B cell (primary cell): ENCODE results near the gene SYNE2. TPM values are rescaled to one million over a fixed set of nuclear protein-coding genes. Genes with fewer than 3 reads are reported as not detected.

Source experiments
- ATAC-seq: fragments of 200-7000 bp; cut with Tn5 transposase; one replicate; pipeline ENCODE4 v1.10.0; 2021; ENCODE audit warnings: low read depth, mild to moderate bottlenecking, moderate number of reproducible peaks, moderate library complexity
- CTCF ChIA-PET: fragments of 350-600 bp; sonication (Branson Sonifier 250); formaldehyde crosslinking; loops from one replicate; lab custom pipeline; 2021; ENCODE audit warnings: antibody characterized with exemption, inconsistent platforms; lab: Charles Lee
- POLR2A ChIA-PET: fragments of 350-600 bp; sonication (Branson Sonifier 250); formaldehyde crosslinking; loops from one replicate; lab custom pipeline; 2021; ENCODE audit warnings: antibody characterized with exemption; lab: Charles Lee
- DNase-seq: peaks from one replicate; pipeline ENCODE4 v3.0.0; 2013
- H2AFZ ChIP-seq: 2 replicates; pipeline ENCODE4 v1.6.1; 2012; ENCODE audit warnings: mild to moderate bottlenecking, low read depth, low read length; ENCODE audit not compliant: insufficient read depth, poor library complexity, severe bottlenecking
- H3K27ac ChIP-seq, 2 donors: 1 replicate in 1 of 2; 2 replicates in 1 of 2; pipeline ENCODE4 v1.5.1; 2012 to 2013; ENCODE audit warnings: low read length in 2 of 2, mild to moderate bottlenecking in 2 of 2, moderate library complexity in 1 of 2
- H3K27me3 ChIP-seq, 4 experiments: fragments of 200-600 bp in 1 of 4; sonication (generic) in 1 of 4; replicated peaks in 1 of 4; 1 replicate in 2 of 4; 2 replicates in 2 of 4; pipeline versions ENCODE4 v1.6.1 to v1.7.0; 2013 to 2016; ENCODE audit warnings: low read length in 3 of 4, mild to moderate bottlenecking in 2 of 4, mixed read lengths in 1 of 4, moderate library complexity in 1 of 4; ENCODE audit not compliant: insufficient read depth in 4 of 4, control insufficient read depth in 3 of 4; ENCODE audit errors: control extremely low read depth in 1 of 4
- H3K36me3 ChIP-seq, 2 experiments: replicated peaks in 1 of 2; 1 replicate in 1 of 2; 2 replicates in 1 of 2; pipeline versions ENCODE4 v1.6.1 to v1.7.1; 2013; ENCODE audit warnings: low read length in 1 of 2; ENCODE audit not compliant: insufficient read depth in 2 of 2, control insufficient read depth in 1 of 2; ENCODE audit errors: control extremely low read depth in 1 of 2, extremely low read depth in 1 of 2
- H3K4me1 ChIP-seq, 2 donors: fragments of 200-600 bp in 1 of 2; sonication (generic) in 1 of 2; 1 replicate in 1 of 2; 2 replicates in 1 of 2; pipeline versions ENCODE4 v1.5.1 to v1.6.1; 2013 to 2017; ENCODE audit warnings: low read length in 2 of 2; ENCODE audit not compliant: control insufficient read depth in 2 of 2, insufficient read depth in 2 of 2
- H3K4me2 ChIP-seq: replicated peaks from 2 replicates; pipeline ENCODE3; 2012; ENCODE audit warnings: mild to moderate bottlenecking, low read depth, low read length; ENCODE audit not compliant: poor library complexity, severe bottlenecking
- H3K4me3 ChIP-seq, 5 experiments: fragments of 200-600 bp in 1 of 5; sonication (generic) in 1 of 5; 1 replicate in 3 of 5; 2 replicates in 2 of 5; pipeline versions ENCODE4 v1.5.1 to v1.7.0; 2011 to 2016; ENCODE audit warnings: low read length in 4 of 5, mild to moderate bottlenecking in 4 of 5, low read depth in 2 of 5, control low read depth in 1 of 5, moderate library complexity in 1 of 5; ENCODE audit not compliant: insufficient read depth in 1 of 5; ENCODE audit errors: control extremely low read depth in 1 of 5, extremely low read depth in 1 of 5
- H3K79me2 ChIP-seq: fragments of 200-600 bp; sonication (generic); one replicate; pipeline ENCODE4 v1.6.0; 2016; ENCODE audit warnings: low read length; ENCODE audit not compliant: control insufficient read depth, insufficient read depth
- H3K9ac ChIP-seq: fragments of 200-600 bp; sonication (generic); 2 replicates; pipeline ENCODE4 v1.6.1; 2017; ENCODE audit warnings: mild to moderate bottlenecking, low read length, moderate library complexity
- H3K9me3 ChIP-seq, 3 donors: one replicate each; pipeline versions ENCODE4 v1.6.1 to v1.7.1; 2013; ENCODE audit warnings: low read length in 2 of 3; ENCODE audit not compliant: control insufficient read depth in 2 of 3, insufficient read depth in 1 of 3; ENCODE audit errors: control extremely low read depth in 1 of 3
- H4K20me1 ChIP-seq: 2 replicates; pipeline ENCODE4 v1.6.0; 2012; ENCODE audit warnings: mild to moderate bottlenecking, low read length; ENCODE audit not compliant: insufficient read depth, control insufficient read depth, poor library complexity, severe bottlenecking
- H3K27ac Mint-ChIP-seq: one replicate; pipeline ENCODE4 v1.8.0; 2021; ENCODE audit warnings: mixed read lengths
- H3K27me3 Mint-ChIP-seq: one replicate; pipeline ENCODE4 v1.8.0; 2021; ENCODE audit warnings: mixed read lengths
- H3K4me1 Mint-ChIP-seq: one replicate; pipeline ENCODE4 v1.8.0; 2021; ENCODE audit warnings: mixed read lengths
- H3K4me3 Mint-ChIP-seq: one replicate; pipeline ENCODE4 v1.8.0; 2021; ENCODE audit warnings: mixed read lengths
- H3K9me3 Mint-ChIP-seq: one replicate; pipeline ENCODE4 v1.8.0; 2022; ENCODE audit warnings: mixed read lengths; ENCODE audit not compliant: insufficient read depth
- EZH2 ChIP-seq: IDR thresholded peaks from 2 replicates; pipeline ENCODE4 v1.6.1; 2012; ENCODE audit warnings: borderline replicate concordance, low read depth, mild to moderate bottlenecking, moderate library complexity, low read length; ENCODE audit not compliant: insufficient read depth, poor library complexity, severe bottlenecking
- WGBS: methylation state at CpG from one replicate; pipeline ENCODE4 v1.1.5; 2013; ENCODE audit warnings: missing lambda C conversion rate; ENCODE audit not compliant: insufficient coverage; 5-methylcytosine and 5-hydroxymethylcytosine counted together
- intact Hi-C: fragments of 100-400 bp; cut with micrococcal nuclease; formaldehyde crosslinking; loops from one replicate; pipeline ENCODE4 v1.10.0; 2022
- polyA plus RNA-seq: library from polyadenylated mRNA; depleted of rRNA; stranded (reverse); fragments of >200 nt; gene quantifications from 2 replicates; pipeline ENCODE4 v1.2.3, GENCODE V29; 2012
- total RNA-seq, 2 donors: library from RNA; stranded (reverse); fragments of 120-200 nt in 1 of 2; gene quantifications; 1 replicate in 1 of 2; 2 replicates in 1 of 2; pipeline versions ENCODE4 v1.2.3 to v1.2.4, GENCODE V29; 2013 to 2022
- TF ChIP-seq, protein P1 (sequence below): fragments of 200-600 bp; IDR thresholded peaks from one replicate; pipeline ENCODE4 v1.8.0; 2022; ENCODE audit warnings: antibody characterized with exemption, mild to moderate bottlenecking

SYNE2 gene
- total and polyA plus RNA-seq, 2 donors (not counting 1 experiment from before 2014, with no cell fraction given): 39.5 to 105 TPM

DNA sequence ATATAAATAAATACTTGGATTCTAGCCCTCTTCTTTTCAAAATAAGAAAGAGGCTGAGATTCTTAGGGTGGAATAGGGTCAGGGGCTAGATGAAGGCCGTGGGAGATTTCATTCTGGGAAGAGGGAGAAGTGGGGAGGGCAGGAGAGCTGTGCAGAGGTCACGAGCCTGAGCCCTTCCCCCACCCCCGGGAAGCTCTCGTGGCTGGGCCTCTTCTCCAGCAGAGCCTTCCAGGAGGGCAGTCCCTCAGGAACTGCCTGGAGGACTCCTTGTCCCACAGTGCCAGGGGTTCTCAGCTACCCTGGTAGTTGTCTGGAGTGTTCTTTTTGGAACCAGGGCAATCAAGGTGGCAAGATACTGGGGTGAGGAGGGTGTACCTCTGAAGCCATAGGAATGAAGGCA lies 347.4 kb downstream of the SYNE2 start:
- Mint-ChIP-seq H3K27me3 (no peaks in the 10 kb centered on the region), H3K4me3 (no peak overlapping the region), H3K4me1 (peaks cover 53% of the 10 kb centered on the region), H3K27ac (no peak overlapping the region), H3K9me3 (no peaks in the 10 kb centered on the region)
- 100% methylated on average over 1 of the region's 4 CpGs for WGBS
- H4K20me1 ChIP-seq: no peaks in the 10 kb centered on the region
- H3K79me2 ChIP-seq: peaks cover 22% of the 10 kb centered on the region
- H3K4me1 ChIP-seq: peaks cover 35 to 39% of the 10 kb centered on the region in 2 donors
- H3K9ac ChIP-seq: no peak overlapping the region
- no peak overlapping the region for H3K4me2 ChIP-seq
- intact Hi-C loops: no loop called here
- H3K27ac ChIP-seq: no peak overlapping the region
- POLR2A ChIA-PET: interaction anchor here (3.6 kb wide), 1 partner anchor 9 kb away, joined by 13 read pairs; no protein-coding TSS in a partner anchor
- no peak overlapping the region for H3K4me3 ChIP-seq
- H2AFZ ChIP-seq: no peak overlapping the region
- H3K27me3 ChIP-seq: no peaks in the 10 kb centered on the region
- peaks cover 2 to 4% of the 10 kb centered on the region in 2 experiments for H3K36me3 ChIP-seq
- no peaks in the 10 kb centered on the region for H3K9me3 ChIP-seq
- no peak for TF ChIP-seq EZH2
- TF ChIP-seq, protein P1, sequence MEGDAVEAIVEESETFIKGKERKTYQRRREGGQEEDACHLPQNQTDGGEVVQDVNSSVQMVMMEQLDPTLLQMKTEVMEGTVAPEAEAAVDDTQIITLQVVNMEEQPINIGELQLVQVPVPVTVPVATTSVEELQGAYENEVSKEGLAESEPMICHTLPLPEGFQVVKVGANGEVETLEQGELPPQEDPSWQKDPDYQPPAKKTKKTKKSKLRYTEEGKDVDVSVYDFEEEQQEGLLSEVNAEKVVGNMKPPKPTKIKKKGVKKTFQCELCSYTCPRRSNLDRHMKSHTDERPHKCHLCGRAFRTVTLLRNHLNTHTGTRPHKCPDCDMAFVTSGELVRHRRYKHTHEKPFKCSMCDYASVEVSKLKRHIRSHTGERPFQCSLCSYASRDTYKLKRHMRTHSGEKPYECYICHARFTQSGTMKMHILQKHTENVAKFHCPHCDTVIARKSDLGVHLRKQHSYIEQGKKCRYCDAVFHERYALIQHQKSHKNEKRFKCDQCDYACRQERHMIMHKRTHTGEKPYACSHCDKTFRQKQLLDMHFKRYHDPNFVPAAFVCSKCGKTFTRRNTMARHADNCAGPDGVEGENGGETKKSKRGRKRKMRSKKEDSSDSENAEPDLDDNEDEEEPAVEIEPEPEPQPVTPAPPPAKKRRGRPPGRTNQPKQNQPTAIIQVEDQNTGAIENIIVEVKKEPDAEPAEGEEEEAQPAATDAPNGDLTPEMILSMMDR: no peak
- DNase-seq (no peak), ATAC-seq (no peak)
- CTCF ChIA-PET: interaction anchor here (1.2 kb wide), 1 partner anchor 11 kb away, joined by 3 read pairs; no protein-coding TSS in a partner anchor

DNA sequence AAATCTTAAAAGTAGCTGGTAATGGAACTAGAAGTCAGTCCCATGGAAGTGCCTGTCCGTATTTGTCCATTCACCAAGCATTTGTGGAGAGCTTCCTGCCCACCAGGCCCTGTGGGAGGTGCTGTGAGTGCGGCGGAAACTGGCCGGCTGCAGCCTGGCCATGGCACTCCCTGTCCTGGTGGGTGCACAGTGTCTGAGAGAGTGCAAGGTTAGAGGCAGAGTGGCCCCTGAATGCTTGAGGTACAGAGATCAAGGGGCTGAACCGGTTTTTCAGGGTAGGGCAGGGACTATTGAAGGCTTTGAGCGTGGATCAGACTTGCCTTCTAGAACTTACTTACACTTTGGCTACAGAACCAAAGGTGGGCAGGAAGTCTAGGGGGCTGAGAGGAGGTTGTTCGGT lies 348.5 kb downstream of the SYNE2 start:
- Histone ChIP-seq H4K20me1 (no peaks in the 10 kb centered on the region), H3K27me3 (no peaks in the 10 kb centered on the region), H3K79me2 (peaks cover 22% of the 10 kb centered on the region), H3K9ac (no peak overlapping the region), H3K36me3 (peaks cover 2 to 4% of the 10 kb centered on the region in 2 experiments), H3K4me1 (peaks cover 30 to 33% of the 10 kb centered on the region in 2 donors), H3K4me3 (no peak overlapping the region), H3K9me3 (no peaks in the 10 kb centered on the region), H3K27ac (no peak overlapping the region), H3K4me2 (no peak overlapping the region), H2AFZ (no peak overlapping the region)
- DNase-seq (no peak), ATAC-seq (no peak)
- CTCF ChIA-PET: interaction anchor here (0.8 to 1.3 kb wide), 2 partner anchors 42 to 93 kb away, joined by 3 to 6 read pairs; partner anchors contain the start of gene ESR2
- Mint-ChIP-seq H3K27me3 (no peaks in the 10 kb centered on the region), H3K4me1 (peaks cover 49% of the 10 kb centered on the region), H3K4me3 (no peak overlapping the region), H3K27ac (peak overlapping the region; percentile 54), H3K9me3 (no peaks in the 10 kb centered on the region)
- no peak for TF ChIP-seq EZH2
- TF ChIP-seq, protein P1: no peak
- POLR2A ChIA-PET: interaction anchor here (3.6 kb wide), 1 partner anchor 8 kb away, joined by 13 read pairs; no protein-coding TSS in a partner anchor
- intact Hi-C loops: no loop called here
- WGBS: 98% methylated on average over 6 of the region's 7 CpGs
